ENCODE measurements around the gene SYNDIG1L. TPM values are rescaled to one million over a fixed set of nuclear protein-coding genes. Genes with fewer than 3 reads are reported as not detected.

The SYNDIG1L gene
- total RNA-seq, 1 experiment from 2014 or later = 0.33 TPM

GRCh38 chr14:74438351-74438915, 12.4 kb upstream of the SYNDIG1L start:
- no peaks in the 10 kb centered on the region for H3K23me2 ChIP-seq (ENCODE audit: insufficient read length, low read depth, low read length, poor library complexity, severe bottlenecking)
- no peaks in the 10 kb centered on the region for H3K79me1 ChIP-seq (ENCODE audit: insufficient read depth, low read depth, low read length, poor library complexity, severe bottlenecking)
- H3K14ac ChIP-seq (ENCODE audit: insufficient read depth, low read length) = no peak overlapping the region
- no peak overlapping the region for H2AFZ ChIP-seq (ENCODE audit: low read length)
- H3K56ac ChIP-seq (ENCODE audit: insufficient read length, low read depth, low read length) = no peak overlapping the region
- no CpG with 5 or more reads among the region's 3 CpGs for WGBS (ENCODE audit: extremely low coverage, insufficient read length, low lambda C conversion rate)
- H4K8ac ChIP-seq (replicated peaks; ENCODE audit: insufficient read length, low read depth, low read length) = no peak overlapping the region
- H3K9ac ChIP-seq (ENCODE audit: extremely low read depth, insufficient read length, low read length) = no peak overlapping the region
- H4K5ac ChIP-seq (ENCODE audit: insufficient read length, low read depth, low read length) = no peak overlapping the region
- H2AK5ac ChIP-seq (ENCODE audit: insufficient read length, low read length) = no peak overlapping the region
- Mint-ChIP-seq H3K36me3 (ENCODE audit: insufficient read depth in 1 of 3, low read depth in 3 of 3) (no peaks in the 10 kb centered on the region; a peak in 1 of 7 replicates), H3K4me1 (peaks cover 34 to 50% of the 10 kb centered on the region in 2 experiments), H3K27me3 (ENCODE audit: low read depth) (no peaks in the 10 kb centered on the region; the same call in 1 of the 2 replicates), H3K4me3 (no peak overlapping the region), H3K9me3 (no peaks in the 10 kb centered on the region), H3K27ac (no peak overlapping the region)
- no peak for TF ChIP-seq CTCF (conservative IDR thresholded peaks at IDR 0.05)
- H2BK5ac ChIP-seq (ENCODE audit: insufficient read length, low read length) = no peak overlapping the region
- no peak overlapping the region for H3K18ac ChIP-seq (ENCODE audit: insufficient read length, low read depth, low read length)
- no peak overlapping the region for H2BK20ac ChIP-seq (ENCODE audit: low read depth, low read length, poor library complexity, severe bottlenecking)
- no peak for DNase-seq
- no peak overlapping the region for H2BK12ac ChIP-seq (ENCODE audit: insufficient read length, low read depth, low read length)
- no peak overlapping the region for H2BK120ac ChIP-seq (ENCODE audit: low read depth, low read length, poor library complexity, severe bottlenecking)
- H3K79me2 ChIP-seq (ENCODE audit: insufficient read depth, low read length) = no peaks in the 10 kb centered on the region
- no peak overlapping the region for H4K91ac ChIP-seq (ENCODE audit: insufficient read length, low read depth, low read length)
- H3K23ac ChIP-seq (ENCODE audit: insufficient read length, low read depth, low read length) = no peak overlapping the region
- no peak overlapping the region for H2BK15ac ChIP-seq (ENCODE audit: low read depth, low read length)
- H3K4ac ChIP-seq (ENCODE audit: low read depth, low read length) = no peak overlapping the region
- H3K4me2 ChIP-seq (ENCODE audit: insufficient read depth, insufficient read length, low read length) = peak overlapping the region; percentile 22
- H3K27me3 ChIP-seq (ENCODE audit: insufficient read depth, low read length) = no peaks in the 10 kb centered on the region
- H3T11ph ChIP-seq (ENCODE audit: low read length) = no peak overlapping the region
- peaks cover 7% of the 10 kb centered on the region; the same call in 1 of the 2 replicates for H3K4me1 ChIP-seq (ENCODE audit: insufficient read depth, low read length)
- no peak overlapping the region for H3K27ac ChIP-seq (ENCODE audit: insufficient read length, low read depth, low read length)
- H4K20me1 ChIP-seq (ENCODE audit: control insufficient read depth, insufficient read depth, insufficient read length) = no peaks in the 10 kb centered on the region
- H3K9me3 ChIP-seq (ENCODE audit: control insufficient read depth, low read depth, low read length) = no peaks in the 10 kb centered on the region
